Measurements from ENCODE around the gene RYR2. TPM values are rescaled to one million over a fixed set of nuclear protein-coding genes. Genes with fewer than 3 reads are reported as not detected.

Gene RYR2
- polyA plus RNA-seq, 1 of the 3 experiments (the other 2 are of a cell fraction): under 0.01 TPM

- Histone ChIP-seq H3K4me2 (no peak overlapping the region), H4K20me1 (ENCODE audit: insufficient read depth) (no peaks in the 10 kb centered on the region), H3K9ac (no peak overlapping the region), H3K4me1 (ENCODE audit: control insufficient read depth in 1 of 2, insufficient read depth in 2 of 2, low read depth in 1 of 2, low read length in 1 of 2) (peaks cover 0 to 3% of the 10 kb centered on the region in 2 experiments; a peak in 2 of 4 replicates), H3K4me3 (ENCODE audit: low read depth in 2 of 2, low read length in 1 of 2) (no peak overlapping the region), H3K27ac (ENCODE audit: low read depth in 2 of 2, low read length in 1 of 2) (no peak overlapping the region), H3K9me2 (no peaks in the 10 kb centered on the region), H3F3A (replicated peaks; ENCODE audit: insufficient read depth) (no peaks in the 10 kb centered on the region), H2AFZ (ENCODE audit: low read depth) (no peak overlapping the region), H3K36me3 (replicated peaks in 1 of 2; ENCODE audit: control insufficient read depth in 1 of 2, insufficient read depth in 2 of 2, low read length in 1 of 2) (no peaks in the 10 kb centered on the region), H3K27me3 (ENCODE audit: insufficient read depth) (no peaks in the 10 kb centered on the region), H3K9me3 (no peaks in the 10 kb centered on the region), H3K79me2 (ENCODE audit: insufficient read depth) (no peaks in the 10 kb centered on the region)
- no peak for TF ChIP-seq CHD2 (IDR thresholded peaks at IDR 0.05; ENCODE audit: low read length, partially characterized antibody)
- TF ChIP-seq ELF1 (IDR thresholded peaks at IDR 0.05): no peak
- TF ChIP-seq YY1 (IDR thresholded peaks at IDR 0.05; ENCODE audit: low read depth): no peak
- WGBS (ENCODE audit: low lambda C conversion rate): 27% methylated on average over 6 of the region's 6 CpGs
- no peak for DNase-seq
- ChIA-PET CTCF (no interaction called here), POLR2A (no interaction called here)
These were observed 8.2 kb downstream of the RYR2 start for GRCh38 chr1:237050185-237050584.

GRCh38 chr1:237050915-237051314, 8.9 kb downstream of the RYR2 start:
- Histone ChIP-seq H4K20me1 (ENCODE audit: insufficient read depth) (no peaks in the 10 kb centered on the region), H3K9ac (no peak overlapping the region), H3K27me3 (ENCODE audit: insufficient read depth) (no peaks in the 10 kb centered on the region), H2AFZ (ENCODE audit: low read depth) (no peak overlapping the region), H3K36me3 (replicated peaks in 1 of 2; ENCODE audit: control insufficient read depth in 1 of 2, insufficient read depth in 2 of 2, low read length in 1 of 2) (no peaks in the 10 kb centered on the region), H3K4me2 (no peak overlapping the region), H3F3A (replicated peaks; ENCODE audit: insufficient read depth) (no peaks in the 10 kb centered on the region), H3K4me3 (ENCODE audit: low read depth in 2 of 2, low read length in 1 of 2) (no peak overlapping the region), H3K9me2 (no peaks in the 10 kb centered on the region), H3K4me1 (ENCODE audit: control insufficient read depth in 1 of 2, insufficient read depth in 2 of 2, low read depth in 1 of 2, low read length in 1 of 2) (peaks cover 0 to 3% of the 10 kb centered on the region in 2 experiments; a peak in 2 of 4 replicates), H3K27ac (ENCODE audit: low read depth in 2 of 2, low read length in 1 of 2) (no peak overlapping the region), H3K9me3 (no peaks in the 10 kb centered on the region), H3K79me2 (ENCODE audit: insufficient read depth) (no peaks in the 10 kb centered on the region)
- ChIA-PET POLR2A (no interaction called here), CTCF (no interaction called here)
- no peak for TF ChIP-seq ZBTB33 (IDR thresholded peaks at IDR 0.05; ENCODE audit: borderline replicate concordance, low read depth)
- no peak for TF ChIP-seq TAF1 (IDR thresholded peaks at IDR 0.05; ENCODE audit: borderline replicate concordance, low read depth, low read length)
- TF ChIP-seq RCOR1 (IDR thresholded peaks at IDR 0.05; ENCODE audit: low read length): no peak
- TF ChIP-seq REST (IDR thresholded peaks at IDR 0.05; ENCODE audit: low read depth, low read length): no peak
- no peak for TF ChIP-seq RXRA (IDR thresholded peaks at IDR 0.05; ENCODE audit: borderline replicate concordance, low read depth)
- TF ChIP-seq YY1 (IDR thresholded peaks at IDR 0.05; ENCODE audit: low read depth): no peak
- TF ChIP-seq JUND (IDR thresholded peaks at IDR 0.05): no peak
- TF ChIP-seq IRF3 (IDR thresholded peaks at IDR 0.05; ENCODE audit: low read depth, low read length): no peak
- no peak for TF ChIP-seq GABPA (IDR thresholded peaks at IDR 0.05; ENCODE audit: low read depth)
- no peak for TF ChIP-seq FOXM1 (IDR thresholded peaks at IDR 0.05; ENCODE audit: low read depth)
- no peak for TF ChIP-seq ELF1 (IDR thresholded peaks at IDR 0.05)
- TF ChIP-seq EZH2phosphoT487 (IDR thresholded peaks at IDR 0.05; ENCODE audit: borderline replicate concordance, low read depth): no peak
- TF ChIP-seq MEF2A (IDR thresholded peaks at IDR 0.05; ENCODE audit: borderline replicate concordance, low read depth): no peak
- no peak for DNase-seq
- WGBS (ENCODE audit: low lambda C conversion rate): 36% methylated on average over 3 of the region's 3 CpGs

Measured in SK-N-SH (cell line).